HepG2 (cell line): Measurements from ENCODE around the gene TTLL1. TPM values are rescaled to one million over a fixed set of nuclear protein-coding genes. Genes with fewer than 3 reads are reported as not detected.

Experiments
- ATF7-NPFF ChIP-seq: sonication (generic); formaldehyde crosslinking; IDR thresholded peaks from 2 replicates; pipeline ENCODE4 v1.8.1; 2023; ENCODE audit warnings: mild to moderate bottlenecking, low read depth, missing genetic modification reagents, moderate library complexity
- BATF2 ChIP-seq: sonication (generic); formaldehyde crosslinking; IDR thresholded peaks from 2 replicates; pipeline ENCODE4 v1.8.0; 2022; ENCODE audit warnings: mild to moderate bottlenecking, missing genetic modification reagents, moderate library complexity
- CBX2 ChIP-seq, 2 experiments: fragments of 200-600 bp in 1 of 2; sonication (generic); formaldehyde crosslinking in 1 of 2; IDR thresholded peaks; 2 replicates each; pipeline versions ENCODE4 v1.7.0 to v1.8.1; 2018 to 2022; ENCODE audit warnings: low read depth in 2 of 2, low read length in 1 of 2, mild to moderate bottlenecking in 1 of 2, missing genetic modification reagents in 1 of 2
- CHD4 ChIP-seq: fragments of 200-600 bp; sonication (generic); IDR thresholded peaks from 2 replicates; pipeline ENCODE4 v1.7.0; 2017; ENCODE audit warnings: mild to moderate bottlenecking, low read length, borderline replicate concordance
- ELF3 ChIP-seq: IDR thresholded peaks from 2 replicates; pipeline ENCODE4 v1.6.1; 2016; ENCODE audit warnings: missing genetic modification reagents, missing compliant biosample characterization
- FOXC1 ChIP-seq: sonication (generic); formaldehyde crosslinking; IDR thresholded peaks from 2 replicates; pipeline ENCODE4 v1.8.0; 2022; ENCODE audit warnings: mild to moderate bottlenecking, missing genetic modification reagents, borderline replicate concordance
- GATA4 ChIP-seq: sonication (generic); IDR thresholded peaks from 2 replicates; pipeline ENCODE4 v1.6.1; 2016; ENCODE audit warnings: antibody characterized with exemption, low read depth, borderline replicate concordance
- GATAD2A ChIP-seq: IDR thresholded peaks from 2 replicates; pipeline ENCODE4 v1.6.1; 2016
- LCORL ChIP-seq, 2 experiments: fragments of 450-650 bp in 1 of 2; sonication (generic) in 1 of 2; formaldehyde crosslinking in 1 of 2; IDR thresholded peaks; 2 replicates each; pipeline versions ENCODE4 v1.5.0 to v1.6.1; 2017 to 2020; ENCODE audit warnings: antibody characterized with exemption in 1 of 2, missing genetic modification reagents in 1 of 2
- MYNN ChIP-seq: sonication (generic); formaldehyde crosslinking; IDR thresholded peaks from 2 replicates; pipeline ENCODE4 v1.4.0; 2020; ENCODE audit warnings: mild to moderate bottlenecking, low read depth, missing genetic modification reagents
- NCOA1 ChIP-seq: sonication (generic); formaldehyde crosslinking; IDR thresholded peaks from 2 replicates; pipeline ENCODE4 v1.9.0; 2021; ENCODE audit warnings: missing genetic modification reagents
- NR1H2 ChIP-seq: sonication (generic); formaldehyde crosslinking; IDR thresholded peaks from 2 replicates; pipeline ENCODE4 v1.8.1; 2022; ENCODE audit warnings: low read depth, missing genetic modification reagents, borderline replicate concordance
- NR2C2 ChIP-seq: sonication (generic); formaldehyde crosslinking; IDR thresholded peaks from 2 replicates; pipeline ENCODE4 v1.4.0; 2020; ENCODE audit warnings: missing genetic modification reagents, mild to moderate bottlenecking, moderate library complexity, borderline replicate concordance
- PHF21A ChIP-seq: sonication (generic); formaldehyde crosslinking; IDR thresholded peaks from 2 replicates; pipeline ENCODE4 v1.5.0; 2020; ENCODE audit warnings: mild to moderate bottlenecking, missing genetic modification reagents
- PPARG ChIP-seq: conservative IDR thresholded peaks from 2 replicates; pipeline ENCODE4 v1.6.1; 2016; ENCODE audit warnings: missing biosample characterization, missing genetic modification reagents
- RCOR2 ChIP-seq: IDR thresholded peaks from 2 replicates; pipeline ENCODE4 v1.6.1; 2016; ENCODE audit warnings: missing biosample characterization, missing genetic modification reagents
- RELA ChIP-seq: sonication (generic); formaldehyde crosslinking; IDR thresholded peaks from 2 replicates; pipeline ENCODE4 v1.4.0; 2020; ENCODE audit warnings: missing genetic modification reagents
- SAP130 ChIP-seq: IDR thresholded peaks from 2 replicates; pipeline ENCODE4 v1.6.1; 2016; ENCODE audit warnings: low read depth
- SRSF4 ChIP-seq: fragments of 200-400 bp; formaldehyde crosslinking; IDR thresholded peaks from one replicate; pipeline ENCODE4 v1.6.1; 2018; ENCODE audit warnings: mild to moderate bottlenecking, low read depth, low read length, moderate library complexity; ENCODE audit not compliant: poor library complexity, severe bottlenecking
- TBX3 ChIP-seq: fragments of 450-650 bp; IDR thresholded peaks from 2 replicates; pipeline ENCODE4 v1.6.1; 2017; ENCODE audit warnings: antibody characterized with exemption, mild to moderate bottlenecking, inconsistent platforms, borderline replicate concordance
- ZBTB20 ChIP-seq: sonication (generic); formaldehyde crosslinking; IDR thresholded peaks from 2 replicates; pipeline ENCODE4 v1.8.1; 2023; ENCODE audit warnings: missing genetic modification reagents, low read depth, mild to moderate bottlenecking, borderline replicate concordance
- ZBTB26 ChIP-seq: IDR thresholded peaks from 2 replicates; pipeline ENCODE4 v1.6.1; 2016; ENCODE audit warnings: missing compliant biosample characterization, missing genetic modification reagents, borderline replicate concordance
- ZFP41 ChIP-seq: sonication (generic); formaldehyde crosslinking; IDR thresholded peaks from 2 replicates; pipeline ENCODE4 v1.4.0; 2020; ENCODE audit warnings: mild to moderate bottlenecking, missing genetic modification reagents, borderline replicate concordance
- ZKSCAN8 ChIP-seq: IDR thresholded peaks from 2 replicates; pipeline ENCODE4 v1.6.1; 2016; ENCODE audit warnings: borderline replicate concordance, missing genetic modification reagents, missing compliant biosample characterization
- ZNF468 ChIP-seq: sonication (generic); formaldehyde crosslinking; IDR thresholded peaks from 2 replicates; pipeline ENCODE4 v1.8.0; 2022; ENCODE audit warnings: mild to moderate bottlenecking, moderate library complexity, missing genetic modification reagents
- ZNF563 ChIP-seq: sonication (generic); formaldehyde crosslinking; IDR thresholded peaks from 2 replicates; pipeline ENCODE4 v1.8.0; 2022; ENCODE audit warnings: mild to moderate bottlenecking, moderate library complexity, missing genetic modification reagents
- ZNF569 ChIP-seq: sonication (generic); formaldehyde crosslinking; IDR thresholded peaks from 2 replicates; pipeline ENCODE4 v1.5.0; 2020; ENCODE audit warnings: mild to moderate bottlenecking, missing genetic modification reagents, moderate library complexity, borderline replicate concordance
- ZNF773 ChIP-seq: sonication (generic); formaldehyde crosslinking; IDR thresholded peaks from 2 replicates; pipeline ENCODE4 v1.4.0; 2020; ENCODE audit warnings: missing genetic modification reagents, borderline replicate concordance
- ZNF784 ChIP-seq: sonication (generic); formaldehyde crosslinking; IDR thresholded peaks from 2 replicates; pipeline ENCODE4 v1.5.1; 2020; ENCODE audit warnings: missing genetic modification reagents, mild to moderate bottlenecking, borderline replicate concordance
- ZSCAN29 ChIP-seq: sonication (generic); formaldehyde crosslinking; conservative IDR thresholded peaks from 2 replicates; pipeline ENCODE4 v1.4.0; 2020; ENCODE audit warnings: mild to moderate bottlenecking, missing genetic modification reagents
- ZSCAN31 ChIP-seq: sonication (generic); formaldehyde crosslinking; IDR thresholded peaks from 2 replicates; pipeline ENCODE4 v1.5.0; 2020; ENCODE audit warnings: low read depth, mild to moderate bottlenecking, missing genetic modification reagents
- polyA plus RNA-seq, 8 experiments: library from polyadenylated mRNA; depleted of rRNA in 3 of 8; stranded (reverse) in 7 of 8; unstranded in 1 of 8; fragments of >200 nt; fragmentation: Illumina TruSeq in 4 of 8; extraction: Trizol in 4 of 8; gene quantifications; 2 replicates each; pipeline versions ENCODE4 v1.2.1 to v1.2.3, GENCODE V29; 2011 to 2016; ENCODE audit warnings: low read depth in 4 of 8, missing spikeins in 1 of 8, mixed read lengths in 1 of 8; ENCODE audit not compliant: insufficient read depth in 1 of 8
- total RNA-seq, 5 experiments: library from RNA; depleted of rRNA; stranded (reverse); fragments of >200 nt; fragmentation: Illumina TruSeq; extraction: Trizol; gene quantifications; 2 replicates each; pipeline ENCODE4 v1.2.3, GENCODE V29; 2016; ENCODE audit warnings: low read depth in 1 of 5

Gene TTLL1
- total and polyA plus RNA-seq, 2 of the 13 experiments (the other 11 are each of a cell fraction or from before 2014, with no cell fraction given) = 1.6 to 5.3 TPM

- TF ChIP-seq NR1H2 (CRISPR knock-in tag) = no peak
- TF ChIP-seq ZBTB20 (CRISPR knock-in tag) = no peak
- TF ChIP-seq NR2C2 (CRISPR knock-in tag) = peak; percentile 78
- no peak for TF ChIP-seq TBX3
- TF ChIP-seq ZNF563 (CRISPR knock-in tag) = no peak
- TF ChIP-seq ATF7-NPFF (CRISPR knock-in tag) = no peak
- TF ChIP-seq ELF3 = peak; percentile 75
- TF ChIP-seq ZFP41 = no peak
- no peak for TF ChIP-seq ZNF468
- TF ChIP-seq SRSF4 = no peak
- no peak for TF ChIP-seq CHD4
- TF ChIP-seq ZNF569 (CRISPR knock-in tag) = no peak
- TF ChIP-seq ZSCAN31 = no peak
- no peak for TF ChIP-seq BATF2 (CRISPR knock-in tag)
- TF ChIP-seq ZKSCAN8 (CRISPR knock-in tag) = peak; percentile 30; the same call in 1 of the 2 replicates
- peak; percentile 72 for TF ChIP-seq GATAD2A
- no peak for TF ChIP-seq ZNF773 (CRISPR knock-in tag)
- TF ChIP-seq NCOA1 (CRISPR knock-in tag) = no peak
- no peak for TF ChIP-seq ZNF784 (CRISPR knock-in tag)
- TF ChIP-seq GATA4 = no peak
- peak; percentile 83 for TF ChIP-seq SAP130 (CRISPR knock-in tag)
- TF ChIP-seq RCOR2 (CRISPR knock-in tag) = peak; percentile 61; the same call in 1 of the 2 replicates
- no peak for TF ChIP-seq LCORL (IDR thresholded peaks at IDR 0.05)
- no peak for TF ChIP-seq LCORL (CRISPR knock-in tag; IDR thresholded peaks at IDR 0.05)
- no peak for TF ChIP-seq ZBTB26 (CRISPR knock-in tag)
- TF ChIP-seq FOXC1 = no peak
- no peak for TF ChIP-seq MYNN (CRISPR knock-in tag)
- no peak for TF ChIP-seq ZSCAN29 (CRISPR knock-in tag)
- no peak for TF ChIP-seq PHF21A (CRISPR knock-in tag)
- no peak for TF ChIP-seq PPARG (CRISPR knock-in tag)
- TF ChIP-seq CBX2 (IDR thresholded peaks at IDR 0.05; ENCODE audit: low read depth, low read length) = no peak
- TF ChIP-seq CBX2 (CRISPR knock-in tag; IDR thresholded peaks at IDR 0.05; ENCODE audit: low read depth) = no peak
- no peak for TF ChIP-seq RELA (CRISPR knock-in tag)
Observed at GRCh38 chr22:43078522-43078921, 10.7 kb downstream of the TTLL1 start (continued).
